Measurements from ENCODE around the gene DBNDD2.

DBNDD2 gene

DNA sequence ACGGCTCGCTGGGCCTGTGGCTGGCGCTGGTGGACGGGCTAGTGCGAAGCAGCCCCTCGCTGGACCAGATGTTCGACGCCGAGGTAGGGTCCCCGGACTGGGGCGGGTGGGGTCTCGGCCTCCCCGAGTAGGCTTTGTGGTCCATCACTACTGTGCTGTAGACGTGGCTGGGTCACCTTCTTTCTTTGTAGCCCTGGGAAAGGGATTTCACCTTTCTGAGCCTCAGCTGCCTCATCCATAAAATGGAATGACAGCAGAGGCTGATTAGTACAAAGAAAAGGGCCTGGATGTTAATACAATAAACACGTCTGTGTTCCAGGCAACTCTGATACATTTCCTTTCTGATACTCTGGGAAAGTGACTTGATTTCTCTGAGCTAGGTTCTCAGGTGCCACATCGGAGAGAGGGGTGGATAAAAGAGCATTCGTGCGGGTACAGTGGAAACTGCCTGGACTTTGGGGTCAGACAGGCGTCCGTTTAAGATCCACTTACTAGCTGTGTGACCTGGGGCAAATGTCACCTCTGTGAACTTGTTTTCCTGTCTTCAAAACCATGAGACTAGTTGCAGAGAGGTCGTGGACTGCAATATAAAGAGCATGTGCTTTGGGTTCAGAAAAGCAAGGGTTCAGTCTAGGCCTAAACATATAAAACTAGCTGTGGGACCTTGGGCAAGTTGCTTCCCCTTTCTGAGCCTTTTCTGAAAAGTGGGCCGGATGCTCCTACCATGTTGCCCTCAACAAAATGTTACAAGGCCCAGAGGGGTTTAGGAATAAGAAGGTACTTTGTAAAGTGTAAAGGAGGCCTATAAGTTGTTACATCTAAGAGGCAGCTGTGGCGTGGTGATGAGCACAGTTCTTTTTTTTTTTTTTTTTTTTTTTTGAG, 44.2 kb upstream of the DBNDD2 start:
- peak overlapping the region; percentile 86 for H3K4me3 ChIP-seq (ENCODE audit: control insufficient read depth, low read depth, low read length)
- DNase-seq (ENCODE audit: low read depth) = no peak
- TF ChIP-seq, protein P1, sequence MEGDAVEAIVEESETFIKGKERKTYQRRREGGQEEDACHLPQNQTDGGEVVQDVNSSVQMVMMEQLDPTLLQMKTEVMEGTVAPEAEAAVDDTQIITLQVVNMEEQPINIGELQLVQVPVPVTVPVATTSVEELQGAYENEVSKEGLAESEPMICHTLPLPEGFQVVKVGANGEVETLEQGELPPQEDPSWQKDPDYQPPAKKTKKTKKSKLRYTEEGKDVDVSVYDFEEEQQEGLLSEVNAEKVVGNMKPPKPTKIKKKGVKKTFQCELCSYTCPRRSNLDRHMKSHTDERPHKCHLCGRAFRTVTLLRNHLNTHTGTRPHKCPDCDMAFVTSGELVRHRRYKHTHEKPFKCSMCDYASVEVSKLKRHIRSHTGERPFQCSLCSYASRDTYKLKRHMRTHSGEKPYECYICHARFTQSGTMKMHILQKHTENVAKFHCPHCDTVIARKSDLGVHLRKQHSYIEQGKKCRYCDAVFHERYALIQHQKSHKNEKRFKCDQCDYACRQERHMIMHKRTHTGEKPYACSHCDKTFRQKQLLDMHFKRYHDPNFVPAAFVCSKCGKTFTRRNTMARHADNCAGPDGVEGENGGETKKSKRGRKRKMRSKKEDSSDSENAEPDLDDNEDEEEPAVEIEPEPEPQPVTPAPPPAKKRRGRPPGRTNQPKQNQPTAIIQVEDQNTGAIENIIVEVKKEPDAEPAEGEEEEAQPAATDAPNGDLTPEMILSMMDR (conservative IDR thresholded peaks at IDR 0.05; ENCODE audit: control insufficient read depth, insufficient read depth, low read depth, low read length) = no peak

DNA sequence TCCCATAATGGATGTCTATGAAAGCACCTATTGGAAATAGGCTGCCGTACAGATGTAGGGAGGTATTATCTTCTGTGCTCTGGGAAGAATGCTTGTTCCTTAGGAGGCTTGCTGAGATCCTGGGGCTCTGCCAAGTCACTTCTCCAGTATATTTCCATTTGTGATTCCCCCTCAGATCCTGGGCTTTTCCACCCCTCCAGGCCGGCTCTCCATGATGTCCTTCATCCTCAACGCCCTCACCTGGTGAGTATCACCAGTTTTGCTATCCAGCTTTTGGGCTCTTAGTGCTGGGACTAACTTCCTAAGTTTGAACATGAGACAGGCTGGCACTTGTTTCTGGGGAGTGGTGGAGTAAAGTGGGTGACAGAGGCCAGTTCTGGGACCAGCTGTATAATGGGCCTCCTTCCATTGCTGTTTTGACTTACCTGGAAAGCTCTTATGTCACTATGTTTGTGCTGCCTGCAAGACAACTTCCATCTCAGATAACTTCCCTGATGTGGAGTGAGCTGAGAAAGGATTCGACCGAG, 42.6 kb upstream of the DBNDD2 start:
- TF ChIP-seq, protein P1 (conservative IDR thresholded peaks at IDR 0.05; ENCODE audit: control insufficient read depth, insufficient read depth, low read depth, low read length) = no peak
- DNase-seq (ENCODE audit: low read depth) = no peak
- no peak overlapping the region for H3K4me3 ChIP-seq (ENCODE audit: control insufficient read depth, low read depth, low read length)

DNA sequence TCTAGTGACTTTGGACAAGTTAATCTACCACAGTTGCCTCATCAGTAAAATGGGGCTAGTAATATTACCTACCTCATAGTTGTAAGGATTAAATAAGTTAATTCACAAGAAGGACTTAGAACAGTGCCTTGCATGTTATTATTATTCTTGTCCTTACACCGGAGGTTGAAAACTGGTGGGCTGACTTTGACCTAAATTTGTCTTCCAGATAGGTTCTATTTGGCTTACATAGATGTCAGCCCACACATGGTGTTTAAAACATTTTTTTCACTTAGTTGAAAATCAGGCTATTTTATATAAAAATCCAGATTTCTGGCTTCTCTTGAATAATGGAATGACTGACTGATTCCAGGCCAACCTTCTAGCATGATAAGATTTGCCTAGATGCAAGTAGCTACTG, 41.9 kb upstream of the DBNDD2 start:
- TF ChIP-seq, protein P1 (conservative IDR thresholded peaks at IDR 0.05; ENCODE audit: control insufficient read depth, insufficient read depth, low read depth, low read length) = no peak
- DNase-seq (ENCODE audit: low read depth) = no peak
- no peak overlapping the region for H3K4me3 ChIP-seq (ENCODE audit: control insufficient read depth, low read depth, low read length)

DNA sequence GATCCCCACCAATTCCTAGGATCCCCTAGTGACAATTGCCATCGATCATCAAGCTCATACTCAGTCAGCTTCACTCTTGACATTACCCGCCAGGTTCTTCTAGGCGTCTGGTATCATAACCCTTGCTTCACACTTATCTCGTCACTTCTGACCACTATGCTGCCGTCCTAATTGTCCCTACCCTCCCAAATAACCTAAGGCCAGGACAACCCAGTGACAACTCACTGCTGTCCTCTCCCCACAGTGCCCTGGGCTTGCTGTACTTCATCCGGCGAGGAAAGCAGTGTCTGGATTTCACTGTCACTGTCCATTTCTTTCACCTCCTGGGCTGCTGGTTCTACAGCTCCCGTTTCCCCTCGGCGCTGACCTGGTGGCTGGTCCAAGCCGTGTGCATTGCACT, 41.5 kb upstream of the DBNDD2 start:
- TF ChIP-seq, protein P1 (conservative IDR thresholded peaks at IDR 0.05; ENCODE audit: control insufficient read depth, insufficient read depth, low read depth, low read length) = no peak
- DNase-seq (ENCODE audit: low read depth) = no peak
- H3K4me3 ChIP-seq (ENCODE audit: control insufficient read depth, low read depth, low read length) = no peak overlapping the region

DNA sequence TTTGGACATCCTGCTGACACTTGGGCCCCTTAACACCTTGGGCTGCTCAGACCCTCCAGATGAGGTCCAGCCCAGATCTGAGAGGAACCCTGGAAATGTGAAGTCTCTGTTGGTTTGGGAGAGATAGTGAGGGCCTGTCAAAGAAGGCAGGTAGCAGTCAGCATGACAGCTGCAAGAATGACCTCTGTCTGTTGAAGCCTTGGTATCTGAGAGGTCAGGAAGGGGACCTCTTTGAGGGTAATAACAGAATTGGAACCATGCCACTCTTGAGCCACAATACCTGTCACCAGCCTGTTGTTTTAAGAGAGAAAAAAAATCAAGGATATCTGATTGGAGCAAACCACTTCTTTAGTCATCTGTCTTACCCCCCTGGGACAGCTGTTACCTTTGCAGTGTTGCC, 41.0 kb upstream of the DBNDD2 start:
- TF ChIP-seq, protein P1 (conservative IDR thresholded peaks at IDR 0.05; ENCODE audit: control insufficient read depth, insufficient read depth, low read depth, low read length) = no peak
- H3K4me3 ChIP-seq (ENCODE audit: control insufficient read depth, low read depth, low read length) = no peak overlapping the region
- DNase-seq (ENCODE audit: low read depth) = no peak

DNA sequence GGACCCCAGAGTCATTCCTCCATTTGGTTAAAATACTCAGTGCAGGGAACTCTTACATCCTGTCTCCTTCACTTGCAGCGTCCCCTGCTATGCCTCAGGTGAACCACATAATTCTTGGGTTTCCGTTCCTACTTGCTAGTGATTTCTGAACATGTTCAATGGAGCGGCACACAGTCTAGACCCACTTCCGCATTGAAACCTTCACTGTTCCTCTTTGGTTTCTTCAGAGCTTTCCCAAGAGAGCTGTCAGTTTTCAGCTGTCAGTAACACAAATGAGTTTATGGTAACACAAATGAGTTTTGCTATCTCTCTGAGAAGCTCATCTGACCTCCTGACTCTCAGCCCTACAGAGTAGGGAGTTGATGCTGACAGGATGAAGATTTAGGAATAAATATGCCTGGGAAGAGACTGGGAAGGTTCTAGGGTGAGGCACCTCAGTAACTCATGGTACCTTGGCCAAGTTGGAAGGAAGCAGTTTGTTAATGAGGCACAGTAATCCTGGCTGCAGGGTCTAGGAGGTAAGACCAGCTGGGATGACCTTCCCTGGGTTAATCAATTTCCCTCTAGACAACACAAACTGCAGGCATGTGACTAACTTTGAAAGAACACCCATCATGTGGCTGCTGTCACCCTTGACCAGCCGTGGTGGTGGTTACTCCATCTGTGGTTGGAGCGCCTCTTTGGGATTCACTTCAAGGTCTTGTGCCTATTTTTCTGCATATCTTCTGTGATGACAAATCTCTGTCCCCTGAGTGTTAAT, 39.7 kb upstream of the DBNDD2 start:
- no peak overlapping the region for H3K4me3 ChIP-seq (ENCODE audit: control insufficient read depth, low read depth, low read length)
- no peak for DNase-seq (ENCODE audit: low read depth)
- TF ChIP-seq, protein P1 (conservative IDR thresholded peaks at IDR 0.05; ENCODE audit: control insufficient read depth, insufficient read depth, low read depth, low read length) = no peak
